Kidney capillary endothelial cell (primary cell): ENCODE measurements around the gene RABGEF1.
A peak's percentile ranks its signal among the peaks of the same experiment; 100 is the strongest.
"Not testable (repeated sequence)": the region's sequence is repeated elsewhere in the genome, so short reads cannot be mapped to it uniquely, and the experiment has no call there.

Experiments
- DNase-seq: peaks from one replicate; pipeline ENCODE4 v3.0.0-alpha.2; 2018; ENCODE audit warnings: low spot score

RABGEF1 gene

GRCh38 chr7:66740302-66740979, at the start of gene RABGEF1:
TSS of gene RABGEF1 (plus strand) at chr7:66740733. CDS start at chr7:66771900, 31,167 bp downstream.
- DNase-seq = peak; percentile 88

GRCh38 chr7:66693331-66693730, 47.2 kb upstream of the RABGEF1 start:
- DNase-seq = no peak

GRCh38 chr7:66694286-66694685, 46.2 kb upstream of the RABGEF1 start:
- no peak for DNase-seq

- DNase-seq = not testable (repeated sequence)
These were observed 45.1 kb upstream of the RABGEF1 start for GRCh38 chr7:66695417-66695816.

DNA sequence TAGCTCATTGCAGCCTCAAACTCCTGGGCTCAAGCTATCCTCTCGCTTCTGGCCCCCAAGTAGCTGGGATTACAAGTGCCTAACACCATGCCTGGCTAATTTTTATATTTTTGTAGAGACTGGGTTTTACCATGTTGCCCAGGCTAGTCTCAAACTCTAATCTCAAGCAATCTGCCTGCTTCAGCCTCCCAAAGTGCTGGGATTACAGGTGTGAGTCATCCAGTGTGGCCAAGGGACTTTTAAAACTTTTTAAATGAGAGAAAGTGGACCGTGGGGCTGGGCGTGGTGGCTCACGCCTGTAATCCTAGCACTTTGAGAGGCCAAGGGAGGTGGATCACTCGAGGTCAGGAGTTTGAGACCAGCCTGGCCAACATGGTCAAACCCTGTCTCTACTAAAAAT, 44.4 kb upstream of the RABGEF1 start:
- not testable (repeated sequence) for DNase-seq

GRCh38 chr7:66696774-66697191, 43.8 kb upstream of the RABGEF1 start:
- DNase-seq = no peak

DNA sequence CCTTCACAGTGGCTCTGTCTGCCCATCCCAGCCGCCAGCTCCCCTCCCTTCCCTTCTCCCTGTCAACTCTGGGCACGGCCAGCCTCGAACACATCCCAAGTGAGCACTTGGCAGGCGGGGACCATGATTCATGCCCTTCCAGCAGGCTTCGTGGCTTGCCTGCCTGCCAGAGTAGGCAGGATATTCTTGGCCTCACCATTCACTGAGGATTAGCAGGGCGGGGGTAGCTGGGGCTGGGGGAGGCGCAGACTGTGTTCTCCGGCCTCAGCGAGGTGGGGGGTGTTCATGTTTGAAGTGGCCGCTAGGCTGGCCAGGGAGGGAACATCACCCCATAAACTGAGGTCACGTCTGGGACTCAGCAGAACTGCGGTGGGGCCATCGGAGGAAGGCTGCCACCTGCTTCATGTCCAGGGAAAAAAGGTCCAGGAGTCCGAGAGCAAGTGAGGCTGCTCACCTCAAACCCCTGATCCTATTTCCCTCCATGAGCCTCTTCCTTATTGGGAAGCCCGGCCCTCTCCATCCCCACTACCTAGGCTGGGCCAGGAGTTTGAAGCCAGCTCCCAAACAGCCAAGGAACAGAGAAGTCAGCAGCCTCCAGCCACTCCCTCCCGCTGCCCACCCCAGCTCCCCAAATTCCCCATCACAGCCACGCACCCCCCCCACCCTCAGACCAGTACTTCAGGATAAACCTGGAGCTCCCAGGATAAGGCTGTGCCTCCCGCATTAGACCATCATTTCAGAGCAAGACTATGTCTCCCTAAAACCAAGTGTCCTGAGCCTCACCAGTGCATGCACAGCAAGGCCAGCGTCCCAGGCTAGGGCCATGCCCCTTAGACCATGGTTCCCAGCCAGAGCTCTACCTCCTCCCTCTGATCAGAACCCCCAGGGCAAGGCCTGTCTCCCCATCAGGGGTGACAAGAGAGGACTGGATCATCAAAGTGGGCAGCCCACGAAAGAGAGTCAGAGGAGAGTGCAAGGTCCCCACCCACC, 42.8 kb upstream of the RABGEF1 start:
- no peak for DNase-seq

DNA sequence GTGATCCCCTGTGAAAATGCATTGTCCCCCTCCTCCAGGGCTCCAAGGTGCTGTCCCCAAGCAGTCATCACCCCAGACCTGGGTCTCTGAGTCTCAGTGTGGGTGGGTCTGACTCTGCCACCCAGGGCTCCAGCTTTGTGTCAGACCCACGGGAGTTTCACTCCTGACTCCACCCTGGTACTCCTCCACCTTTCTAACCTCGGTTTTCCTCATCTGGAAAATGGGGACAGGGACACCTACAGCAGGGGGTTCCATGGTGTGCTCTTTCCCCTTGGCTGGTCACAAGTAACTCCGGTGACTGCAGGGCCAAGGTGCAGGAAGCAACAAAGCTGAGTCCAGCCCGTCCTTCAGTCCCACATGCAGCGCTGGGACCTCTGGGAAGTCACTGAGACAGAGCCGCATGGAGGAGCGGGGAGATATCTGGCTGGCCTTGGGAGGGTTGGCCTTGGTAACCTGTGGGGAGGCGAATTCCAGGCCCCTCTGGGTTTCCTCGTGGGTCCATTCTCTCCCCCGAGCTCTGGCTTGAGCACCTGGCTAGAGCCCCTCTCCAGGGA, 41.8 kb upstream of the RABGEF1 start:
- DNase-seq = no peak

- DNase-seq = no peak
These were observed 40.5 kb upstream of the RABGEF1 start for GRCh38 chr7:66699998-66700397.

GRCh38 chr7:66700633-66701131, 39.9 kb upstream of the RABGEF1 start:
- no peak for DNase-seq

GRCh38 chr7:66707825-66708224, 32.7 kb upstream of the RABGEF1 start:
- no peak for DNase-seq

GRCh38 chr7:66710752-66711151, 29.8 kb upstream of the RABGEF1 start:
- DNase-seq = not testable (repeated sequence)

DNA sequence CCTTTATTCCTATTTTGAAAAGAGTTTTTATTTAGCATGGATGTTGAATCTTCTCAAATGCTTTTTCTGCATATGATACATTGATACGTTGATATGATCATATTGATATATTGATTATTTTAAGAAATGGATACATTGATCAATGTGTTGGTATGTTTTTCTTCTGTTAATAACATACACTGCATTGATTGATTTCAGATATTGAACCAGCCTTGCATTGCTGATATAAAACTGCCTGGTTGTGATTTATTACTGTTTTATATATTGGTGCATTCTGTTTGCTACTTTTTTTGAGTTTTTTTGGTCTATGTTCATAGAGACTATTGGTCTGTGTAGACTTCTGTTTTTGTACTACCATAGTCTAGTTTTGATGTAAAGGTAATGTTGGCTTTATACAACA, 26.8 kb upstream of the RABGEF1 start:
- no peak for DNase-seq

DNA sequence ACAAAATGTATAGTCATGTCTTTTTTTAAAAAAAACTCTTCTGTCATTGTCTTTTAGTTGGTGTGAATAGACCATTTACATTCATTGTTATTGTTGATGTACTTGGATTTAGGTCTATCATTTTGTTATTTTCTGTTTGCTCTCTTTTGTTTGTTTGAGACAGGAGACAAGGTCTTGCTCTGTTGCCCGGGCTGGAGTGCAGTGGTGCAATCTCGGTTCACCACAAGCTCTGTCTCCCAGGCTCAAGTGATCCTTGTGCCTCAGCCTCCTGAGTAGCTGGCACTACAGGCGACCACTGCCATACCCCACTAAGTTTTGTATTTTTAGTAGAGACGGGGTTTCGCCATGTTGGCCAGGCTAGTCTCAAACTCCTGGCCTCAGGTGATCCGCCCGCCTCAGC, 23.9 kb upstream of the RABGEF1 start:
- not testable (repeated sequence) for DNase-seq

DNA sequence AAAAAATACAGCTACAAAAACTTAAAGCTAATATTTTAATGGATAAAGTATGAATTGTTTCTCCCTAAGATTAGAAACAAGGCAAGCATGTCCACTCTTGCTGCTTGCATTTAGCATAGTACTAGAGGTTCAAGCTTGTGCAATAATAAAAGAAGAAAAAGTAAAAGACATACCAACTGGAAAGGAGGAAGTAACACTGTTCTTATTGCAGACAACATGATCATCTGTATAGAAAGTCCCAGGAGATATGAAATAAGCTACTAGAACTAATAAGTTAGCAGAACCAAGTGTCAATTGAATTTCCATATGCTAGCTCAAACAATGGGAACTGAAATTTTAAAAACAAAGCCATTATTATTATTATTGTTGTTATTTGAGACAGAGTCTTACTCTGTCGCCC, 20.0 kb upstream of the RABGEF1 start:
- no peak for DNase-seq

- DNase-seq = no peak
These were observed 14.7 kb upstream of the RABGEF1 start for GRCh38 chr7:66725843-66726242.

GRCh38 chr7:66727058-66727457, 13.5 kb upstream of the RABGEF1 start:
- DNase-seq = no peak

DNA sequence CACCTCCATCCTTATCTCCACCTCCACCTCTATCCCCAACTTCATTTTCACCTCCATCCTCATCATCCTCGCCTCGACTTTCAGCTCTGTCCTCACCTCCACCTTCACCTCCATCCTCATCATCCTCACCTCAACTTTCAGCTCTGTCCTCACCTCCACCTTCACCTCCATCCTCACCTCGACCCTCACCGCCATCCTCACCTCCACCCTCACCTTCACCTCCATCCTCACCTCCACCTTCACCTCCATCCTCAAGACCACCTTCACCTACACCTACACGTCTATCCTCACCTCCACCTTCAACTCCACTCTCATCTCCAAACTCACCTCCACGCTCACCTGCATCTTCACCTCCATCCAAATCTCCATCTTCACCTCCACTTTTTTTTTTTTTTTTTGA, 12.0 kb upstream of the RABGEF1 start:
- DNase-seq = no peak

DNA sequence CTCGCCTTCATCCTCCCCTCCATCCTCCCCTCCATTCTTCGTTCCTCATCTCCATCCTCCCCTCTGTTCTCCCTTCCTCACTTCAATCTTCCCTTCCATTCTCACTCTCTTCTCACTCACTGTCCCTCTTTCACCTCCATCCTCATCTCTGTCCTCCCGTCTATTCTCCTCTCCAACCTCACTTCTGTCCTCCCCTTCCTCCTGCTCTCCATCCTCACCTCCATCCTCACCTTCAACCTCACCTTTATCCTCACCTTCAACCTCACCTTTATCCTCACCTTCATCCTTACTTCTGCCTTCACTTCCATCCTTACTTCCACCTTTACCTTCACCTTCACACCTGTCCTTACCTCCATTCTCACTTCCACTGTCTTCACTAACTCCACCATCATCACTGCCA, 11.3 kb upstream of the RABGEF1 start:
- DNase-seq = no peak

DNA sequence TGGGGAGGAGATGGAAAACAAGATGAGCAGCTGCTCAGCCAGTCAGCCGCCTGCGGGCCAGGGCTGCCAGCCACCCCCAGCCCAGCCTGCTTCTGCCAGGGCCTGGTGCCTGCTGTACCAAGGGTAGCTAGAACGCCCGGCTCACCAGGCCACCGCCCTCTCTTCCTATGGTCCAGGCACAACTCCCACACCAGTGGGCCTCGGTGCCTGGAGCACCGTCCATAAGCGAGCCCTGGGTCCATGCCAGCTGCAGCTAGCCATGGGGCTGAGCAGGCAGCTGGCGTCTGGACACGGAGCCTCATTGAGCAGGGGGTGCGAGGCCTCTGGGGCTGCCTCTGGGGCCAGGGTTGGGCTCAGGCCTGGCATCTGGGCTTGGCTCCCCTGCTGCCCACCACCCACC, 8.5 kb upstream of the RABGEF1 start:
- no peak for DNase-seq

DNA sequence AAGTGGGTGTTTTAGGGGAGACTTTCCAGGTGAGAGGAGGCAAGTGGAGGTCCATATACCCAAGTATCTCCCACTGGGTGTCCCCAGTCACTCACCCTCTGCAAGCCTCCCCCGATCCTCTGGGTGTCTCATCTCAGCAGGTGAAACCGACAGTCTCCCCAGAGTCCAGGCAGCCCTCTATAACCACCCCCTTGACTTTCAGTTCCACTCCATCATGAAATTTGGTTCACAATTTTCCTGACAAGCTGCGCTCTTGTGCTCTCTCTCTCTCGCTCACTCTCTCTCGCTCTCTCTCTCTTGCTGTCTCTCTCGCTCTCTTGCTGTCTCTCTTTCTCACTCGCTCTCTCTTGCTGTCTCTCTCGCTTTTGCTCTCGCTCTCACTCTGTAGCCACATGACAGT, 8.1 kb upstream of the RABGEF1 start:
- no peak for DNase-seq

GRCh38 chr7:66734006-66734405, 6.5 kb upstream of the RABGEF1 start:
- DNase-seq = no peak

- DNase-seq = no peak
These were observed 5.4 kb upstream of the RABGEF1 start for GRCh38 chr7:66735154-66735553.
